OCI-LY7 (cell line): ENCODE measurements around the gene AP2A1. TPM values are rescaled to one million over a fixed set of nuclear protein-coding genes. Genes with fewer than 3 reads are reported as not detected.
A peak's percentile ranks its signal among the peaks of the same experiment; 100 is the strongest.

Experiments used
- BruUV-seq: library from RNA; stranded (reverse); fragments of 400-500 nt; replicated peaks from 2 replicates; lab custom pipeline; 2021; lab: Mats Ljungman, UMichigan
- CTCF ChIA-PET: fragments of 300-600 bp; sonication (Branson Sonifier 250); formaldehyde crosslinking; loops from one replicate; lab custom pipeline; 2022; ENCODE audit warnings: antibody characterized with exemption; ENCODE audit not compliant: unreplicated experiment; lab: Charles Lee
- POLR2A ChIA-PET: fragments of 300-600 bp; sonication (Branson Sonifier 250); formaldehyde crosslinking; loops from one replicate; lab custom pipeline; 2022; ENCODE audit warnings: antibody characterized with exemption; lab: Charles Lee
- DNase-seq: peaks from one replicate; pipeline ENCODE4 v3.0.0-alpha.2; 2015; ENCODE audit warnings: low spot score
- H2AFZ ChIP-seq: fragments of 200-600 bp; sonication (generic), shearing (Covaris generic); 2 replicates; pipeline ENCODE4 v1.6.1; 2014; ENCODE audit warnings: mild to moderate bottlenecking, antibody characterized with exemption, low read length, moderate library complexity
- H3K27ac ChIP-seq: fragments of 200-600 bp; sonication (generic); 2 replicates; pipeline ENCODE4 v1.5.1; 2014; ENCODE audit warnings: mixed run types, low read depth, mild to moderate bottlenecking, moderate library complexity, low read length, inconsistent platforms; ENCODE audit not compliant: poor library complexity, severe bottlenecking
- H3K36me3 ChIP-seq: fragments of 200-600 bp; sonication (generic); 2 replicates; pipeline ENCODE4 v1.6.1; 2014; ENCODE audit warnings: mild to moderate bottlenecking, antibody characterized with exemption, low read length, moderate library complexity, mixed read lengths; ENCODE audit not compliant: insufficient read depth
- H3K4me1 ChIP-seq: fragments of 200-600 bp; sonication (generic); 2 replicates; pipeline ENCODE4 v1.5.1; 2014; ENCODE audit warnings: mild to moderate bottlenecking, low read length; ENCODE audit not compliant: insufficient read depth, poor library complexity, severe bottlenecking
- H3K4me2 ChIP-seq: fragments of 200-600 bp; sonication (generic); 2 replicates; pipeline ENCODE4 v1.6.1; 2014; ENCODE audit warnings: mild to moderate bottlenecking, low read length
- H3K4me3 ChIP-seq: fragments of 200-600 bp; sonication (generic); 2 replicates; pipeline ENCODE4 v1.5.1; 2014; ENCODE audit warnings: mild to moderate bottlenecking, low read depth, low read length; ENCODE audit not compliant: poor library complexity, severe bottlenecking
- H3K79me2 ChIP-seq: fragments of 200-600 bp; sonication (generic); 2 replicates; pipeline ENCODE4 v1.6.1; 2016; ENCODE audit warnings: low read depth, mild to moderate bottlenecking, low read length, moderate library complexity, mixed read lengths; ENCODE audit not compliant: insufficient read depth
- H3K9me2 ChIP-seq: fragments of 200-600 bp; sonication (generic); 2 replicates; pipeline ENCODE4 v1.6.1; 2016; ENCODE audit warnings: mild to moderate bottlenecking, low read length, mixed read lengths; ENCODE audit not compliant: insufficient read depth
- H3K9me3 ChIP-seq: fragments of 200-600 bp; sonication (generic); 2 replicates; pipeline ENCODE4 v1.6.1; 2014; ENCODE audit warnings: mild to moderate bottlenecking, mixed run types, low read length, mixed read lengths
- H4K20me1 ChIP-seq: fragments of 200-600 bp; sonication (generic); 2 replicates; pipeline ENCODE4 v1.6.1; 2014; ENCODE audit warnings: mild to moderate bottlenecking, antibody characterized with exemption, low read length, moderate library complexity, mixed read lengths; ENCODE audit not compliant: insufficient read depth
- EZH2phosphoT487 ChIP-seq: fragments of 200-600 bp; sonication (generic); IDR thresholded peaks from 2 replicates; pipeline ENCODE4 v1.6.1; 2018; ENCODE audit warnings: low read depth, borderline replicate concordance, mild to moderate bottlenecking, mixed run types, antibody characterized with exemption, low read length, moderate library complexity, mixed read lengths
- intact Hi-C: fragments of 100-400 bp; cut with micrococcal nuclease; formaldehyde crosslinking; loops from one replicate; pipeline ENCODE4 v1.10.0; 2022; ENCODE audit not compliant: unreplicated experiment
- total RNA-seq, 2 experiments: library from RNA; depleted of rRNA in 1 of 2; stranded (reverse); fragments of >200 nt in 1 of 2; shearing (Covaris generic) in 1 of 2; gene quantifications; 2 replicates each; pipeline ENCODE4 v1.2.3, GENCODE V29; 2014 to 2022
- TF ChIP-seq, protein P1 (sequence below): fragments of 200-600 bp; sonication (generic); conservative IDR thresholded peaks from 2 replicates; pipeline ENCODE4 v1.5.1; 2014; ENCODE audit warnings: mild to moderate bottlenecking, antibody characterized with exemption, low read length, moderate library complexity, mixed read lengths

Gene AP2A1
- total RNA-seq, 2 experiments from 2014 or later, result 46.9 to 47.4 TPM

DNA sequence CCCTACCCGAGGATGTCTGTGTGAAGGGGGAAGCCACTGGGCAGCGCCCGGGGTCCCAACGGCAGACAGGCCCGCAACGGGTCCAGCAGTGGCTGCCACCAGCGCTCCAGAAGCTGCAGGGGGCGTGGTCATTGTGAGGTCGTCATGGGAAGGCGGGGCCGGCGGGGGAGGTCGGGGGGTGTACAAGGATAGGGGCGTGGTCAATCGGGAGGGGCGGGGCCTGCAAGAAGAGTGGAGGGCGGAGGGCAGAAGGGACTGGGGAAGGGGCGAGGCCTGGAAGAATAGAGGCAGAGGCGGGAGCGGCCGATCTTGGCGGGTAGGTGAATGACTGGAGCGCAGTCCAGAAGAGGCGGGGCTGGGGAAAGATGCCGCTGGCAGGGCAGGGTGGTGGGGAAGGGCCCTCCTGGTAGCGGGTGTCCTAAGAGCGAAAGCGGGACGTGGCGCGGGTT is 41.9 kb downstream of the AP2A1 start:
- peaks cover 29% of the 10 kb centered on the region for H3K4me1 ChIP-seq
- H3K4me3 ChIP-seq, result peak overlapping the region; percentile 61
- POLR2A ChIA-PET, result no interaction called here
- peak; percentile 88 for DNase-seq
- intact Hi-C loops, result no loop called here
- H2AFZ ChIP-seq, result no peak overlapping the region
- H3K4me2 ChIP-seq, result peak overlapping the region; percentile 66
- no peaks in the 10 kb centered on the region for H3K9me3 ChIP-seq
- TF ChIP-seq, protein P1, sequence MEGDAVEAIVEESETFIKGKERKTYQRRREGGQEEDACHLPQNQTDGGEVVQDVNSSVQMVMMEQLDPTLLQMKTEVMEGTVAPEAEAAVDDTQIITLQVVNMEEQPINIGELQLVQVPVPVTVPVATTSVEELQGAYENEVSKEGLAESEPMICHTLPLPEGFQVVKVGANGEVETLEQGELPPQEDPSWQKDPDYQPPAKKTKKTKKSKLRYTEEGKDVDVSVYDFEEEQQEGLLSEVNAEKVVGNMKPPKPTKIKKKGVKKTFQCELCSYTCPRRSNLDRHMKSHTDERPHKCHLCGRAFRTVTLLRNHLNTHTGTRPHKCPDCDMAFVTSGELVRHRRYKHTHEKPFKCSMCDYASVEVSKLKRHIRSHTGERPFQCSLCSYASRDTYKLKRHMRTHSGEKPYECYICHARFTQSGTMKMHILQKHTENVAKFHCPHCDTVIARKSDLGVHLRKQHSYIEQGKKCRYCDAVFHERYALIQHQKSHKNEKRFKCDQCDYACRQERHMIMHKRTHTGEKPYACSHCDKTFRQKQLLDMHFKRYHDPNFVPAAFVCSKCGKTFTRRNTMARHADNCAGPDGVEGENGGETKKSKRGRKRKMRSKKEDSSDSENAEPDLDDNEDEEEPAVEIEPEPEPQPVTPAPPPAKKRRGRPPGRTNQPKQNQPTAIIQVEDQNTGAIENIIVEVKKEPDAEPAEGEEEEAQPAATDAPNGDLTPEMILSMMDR, result no peak
- TF ChIP-seq EZH2phosphoT487, result no peak
- H3K9me2 ChIP-seq, result no peaks in the 10 kb centered on the region
- H3K36me3 ChIP-seq, result peaks cover 37% of the 10 kb centered on the region
- CTCF ChIA-PET, result no interaction called here
- no TSS peak for BruUV-seq
- no peak overlapping the region for H3K27ac ChIP-seq
- H3K79me2 ChIP-seq, result no peaks in the 10 kb centered on the region
- no peaks in the 10 kb centered on the region for H4K20me1 ChIP-seq

DNA sequence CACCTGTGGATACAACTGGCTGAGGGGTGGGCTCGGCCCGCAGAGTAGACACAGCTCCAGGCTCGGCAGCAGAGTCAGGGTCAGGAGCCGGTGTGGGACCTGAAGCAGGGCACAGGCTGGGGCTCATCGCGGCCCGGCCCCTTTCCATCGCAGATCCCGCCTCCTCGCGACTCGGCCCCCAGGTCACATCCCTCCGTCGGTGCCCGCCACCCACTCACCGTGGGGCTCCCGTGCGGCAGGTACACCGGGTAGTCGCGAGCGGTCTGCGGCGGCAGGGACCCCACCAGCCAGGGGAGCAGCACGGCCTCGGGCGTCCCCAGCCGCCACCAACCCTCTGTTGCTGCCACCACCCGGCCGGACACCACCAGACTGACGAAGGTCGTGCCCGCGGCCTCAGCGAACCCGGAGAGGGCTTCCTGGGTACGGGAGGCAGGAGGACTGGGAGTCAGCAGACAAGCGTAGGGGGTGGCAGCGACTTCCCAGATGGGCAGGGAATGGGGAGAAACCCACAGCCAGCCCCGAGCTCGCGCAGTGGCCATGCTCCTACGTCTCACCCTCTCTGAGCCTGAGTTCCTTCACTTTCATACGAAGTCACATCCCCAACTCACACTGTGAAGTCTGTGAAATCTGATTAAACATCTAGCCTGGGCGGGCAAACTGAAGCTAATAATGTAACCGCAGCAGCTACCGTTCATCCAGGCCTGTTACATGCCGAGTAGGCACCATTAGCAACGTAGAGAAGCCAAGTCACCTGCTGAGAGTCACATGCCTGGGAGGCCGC is 42.5 kb downstream of the AP2A1 start:
- ChIA-PET POLR2A (no interaction called here), CTCF (no interaction called here)
- H3K9me3 ChIP-seq, result no peaks in the 10 kb centered on the region
- no peaks in the 10 kb centered on the region for H4K20me1 ChIP-seq
- peaks cover 31% of the 10 kb centered on the region for H3K36me3 ChIP-seq
- no peak for TF ChIP-seq EZH2phosphoT487
- TF ChIP-seq, protein P1, result 0 out of 2 replicates have a peak, but pooled peaks have one; percentile 28
- peak; percentile 13 for DNase-seq
- no peak overlapping the region for H3K27ac ChIP-seq
- no TSS peak for BruUV-seq
- H3K79me2 ChIP-seq, result no peaks in the 10 kb centered on the region
- H3K4me1 ChIP-seq, result peaks cover 35% of the 10 kb centered on the region
- no peak overlapping the region for H2AFZ ChIP-seq
- H3K9me2 ChIP-seq, result no peaks in the 10 kb centered on the region
- intact Hi-C loops, result no loop called here
- H3K4me2 ChIP-seq, result peak overlapping the region; percentile 66
- H3K4me3 ChIP-seq, result peak overlapping the region; percentile 61

DNA sequence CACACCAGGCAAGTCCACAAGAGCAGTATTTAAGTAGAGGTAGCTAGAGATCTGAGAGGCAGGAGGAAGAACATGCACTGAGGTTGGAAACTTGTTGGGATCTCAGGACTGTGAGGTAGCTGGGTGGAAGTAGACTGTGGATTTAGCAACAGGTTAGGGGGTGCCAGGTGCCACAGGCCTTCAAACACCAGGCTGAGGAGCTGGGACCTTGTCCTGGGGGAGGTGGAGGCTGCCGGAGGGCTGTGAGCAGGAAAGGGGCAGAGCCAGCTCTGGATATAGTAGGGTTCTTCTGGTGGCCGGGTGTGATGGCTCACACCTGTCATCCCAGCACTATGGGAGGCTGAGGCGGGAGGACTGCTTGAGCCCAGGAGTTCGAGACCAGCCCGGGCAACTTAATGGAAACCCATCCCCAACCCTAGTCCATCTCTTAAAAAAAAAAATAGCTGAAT is 43.2 kb downstream of the AP2A1 start:
- Histone ChIP-seq H3K4me1 (peaks cover 40% of the 10 kb centered on the region), H4K20me1 (no peaks in the 10 kb centered on the region), H3K36me3 (peaks cover 25% of the 10 kb centered on the region), H3K79me2 (no peaks in the 10 kb centered on the region), H2AFZ (no peak overlapping the region), H3K4me3 (no peak overlapping the region), H3K9me3 (no peaks in the 10 kb centered on the region), H3K4me2 (peak overlapping the region; percentile 66; the same call in 1 of the 2 replicates), H3K9me2 (no peaks in the 10 kb centered on the region), H3K27ac (no peak overlapping the region)
- TF ChIP-seq, protein P1, result no peak
- TF ChIP-seq EZH2phosphoT487, result no peak
- no TSS peak for BruUV-seq
- POLR2A ChIA-PET, result no interaction called here
- intact Hi-C loops, result no loop called here
- CTCF ChIA-PET, result no interaction called here
- DNase-seq, result no peak
